ENCODE results near the gene GDPD2.
A peak's percentile ranks its signal among the peaks of the same experiment; 100 is the strongest.
"Not testable (repeated sequence)": the region's sequence is repeated elsewhere in the genome, so short reads cannot be mapped to it uniquely, and the experiment has no call there.

Gene GDPD2, protein sequence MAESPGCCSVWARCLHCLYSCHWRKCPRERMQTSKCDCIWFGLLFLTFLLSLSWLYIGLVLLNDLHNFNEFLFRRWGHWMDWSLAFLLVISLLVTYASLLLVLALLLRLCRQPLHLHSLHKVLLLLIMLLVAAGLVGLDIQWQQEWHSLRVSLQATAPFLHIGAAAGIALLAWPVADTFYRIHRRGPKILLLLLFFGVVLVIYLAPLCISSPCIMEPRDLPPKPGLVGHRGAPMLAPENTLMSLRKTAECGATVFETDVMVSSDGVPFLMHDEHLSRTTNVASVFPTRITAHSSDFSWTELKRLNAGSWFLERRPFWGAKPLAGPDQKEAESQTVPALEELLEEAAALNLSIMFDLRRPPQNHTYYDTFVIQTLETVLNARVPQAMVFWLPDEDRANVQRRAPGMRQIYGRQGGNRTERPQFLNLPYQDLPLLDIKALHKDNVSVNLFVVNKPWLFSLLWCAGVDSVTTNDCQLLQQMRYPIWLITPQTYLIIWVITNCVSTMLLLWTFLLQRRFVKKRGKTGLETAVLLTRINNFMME

DNA sequence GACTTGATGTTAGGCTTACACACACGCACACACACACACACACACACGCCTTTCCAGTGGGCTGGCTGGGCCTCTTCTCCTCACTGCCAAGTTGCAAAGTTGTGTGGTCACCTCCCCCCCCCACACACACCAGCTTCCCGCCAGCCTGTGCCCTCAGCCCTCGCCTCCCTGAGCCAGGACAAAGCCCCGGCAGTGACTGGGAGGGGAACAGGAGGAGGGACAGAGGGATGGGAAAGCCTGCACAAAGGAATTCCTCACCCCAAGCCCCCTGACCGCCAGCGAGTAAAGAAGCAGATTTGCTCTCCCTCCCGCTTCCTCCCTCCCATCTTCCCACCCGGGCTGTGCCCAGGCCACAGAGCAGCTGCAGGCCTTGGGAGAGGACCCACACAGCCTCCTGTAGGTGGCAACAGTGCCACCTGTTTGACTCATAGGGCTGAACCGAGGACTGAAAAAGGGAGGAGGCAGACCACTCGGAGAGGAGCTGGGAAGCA, at the start of gene GDPD2:
TSS of gene GDPD2 (plus strand) at position 464 of the 491 bp plus-strand sequence. CDS start 1,671 bp downstream, outside the sequence.
- TF ChIP-seq, protein P1, sequence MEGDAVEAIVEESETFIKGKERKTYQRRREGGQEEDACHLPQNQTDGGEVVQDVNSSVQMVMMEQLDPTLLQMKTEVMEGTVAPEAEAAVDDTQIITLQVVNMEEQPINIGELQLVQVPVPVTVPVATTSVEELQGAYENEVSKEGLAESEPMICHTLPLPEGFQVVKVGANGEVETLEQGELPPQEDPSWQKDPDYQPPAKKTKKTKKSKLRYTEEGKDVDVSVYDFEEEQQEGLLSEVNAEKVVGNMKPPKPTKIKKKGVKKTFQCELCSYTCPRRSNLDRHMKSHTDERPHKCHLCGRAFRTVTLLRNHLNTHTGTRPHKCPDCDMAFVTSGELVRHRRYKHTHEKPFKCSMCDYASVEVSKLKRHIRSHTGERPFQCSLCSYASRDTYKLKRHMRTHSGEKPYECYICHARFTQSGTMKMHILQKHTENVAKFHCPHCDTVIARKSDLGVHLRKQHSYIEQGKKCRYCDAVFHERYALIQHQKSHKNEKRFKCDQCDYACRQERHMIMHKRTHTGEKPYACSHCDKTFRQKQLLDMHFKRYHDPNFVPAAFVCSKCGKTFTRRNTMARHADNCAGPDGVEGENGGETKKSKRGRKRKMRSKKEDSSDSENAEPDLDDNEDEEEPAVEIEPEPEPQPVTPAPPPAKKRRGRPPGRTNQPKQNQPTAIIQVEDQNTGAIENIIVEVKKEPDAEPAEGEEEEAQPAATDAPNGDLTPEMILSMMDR (IDR thresholded peaks at IDR 0.05; ENCODE audit: low read depth, low read length, missing control alignments), result peak; percentile 26
- in situ Hi-C loops (cut with HindIII; ENCODE audit: low pct_ligation_motif_present, low sequenced_read_pairs), result no loop called here
- no peak within 1 kb of the TSS for H3K27ac ChIP-seq
- DNase-seq, result no peak
- H3K4me3 ChIP-seq (ENCODE audit: low read depth, low read length), result no peak within 1 kb of the TSS
- H3K27me3 ChIP-seq (replicated peaks), result no peaks in the 10 kb centered on the region
- no peaks in the 10 kb centered on the region for H3K36me3 ChIP-seq (replicated peaks)

DNA sequence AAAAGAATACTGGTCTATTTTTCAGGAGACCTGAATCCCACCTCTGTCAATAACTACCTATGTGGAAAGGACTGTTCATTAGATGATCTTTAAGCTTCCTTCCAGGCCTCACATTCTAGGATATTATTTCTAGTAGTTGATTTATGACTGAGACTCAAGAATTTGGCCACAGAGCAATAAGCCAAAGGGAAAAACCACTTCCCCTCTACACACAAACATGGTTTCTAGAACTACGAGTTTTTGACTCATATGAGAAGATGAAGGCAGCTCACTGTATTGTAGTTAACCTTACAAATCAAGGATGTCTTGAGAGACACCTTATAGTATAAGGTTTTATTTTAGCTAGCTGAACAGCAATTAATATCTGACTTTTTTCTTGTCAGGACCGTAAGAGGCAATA, 36.9 kb upstream of the GDPD2 start:
- no peak overlapping the region for H3K27ac ChIP-seq
- no peak for DNase-seq
- TF ChIP-seq, protein P1 (IDR thresholded peaks at IDR 0.05; ENCODE audit: low read depth, low read length, missing control alignments), result no peak
- in situ Hi-C loops (cut with HindIII; ENCODE audit: low pct_ligation_motif_present, low sequenced_read_pairs), result no loop called here
- H3K36me3 ChIP-seq (replicated peaks), result no peaks in the 10 kb centered on the region
- H3K4me3 ChIP-seq (ENCODE audit: low read depth, low read length), result no peak overlapping the region
- no peaks in the 10 kb centered on the region for H3K27me3 ChIP-seq (replicated peaks)

DNA sequence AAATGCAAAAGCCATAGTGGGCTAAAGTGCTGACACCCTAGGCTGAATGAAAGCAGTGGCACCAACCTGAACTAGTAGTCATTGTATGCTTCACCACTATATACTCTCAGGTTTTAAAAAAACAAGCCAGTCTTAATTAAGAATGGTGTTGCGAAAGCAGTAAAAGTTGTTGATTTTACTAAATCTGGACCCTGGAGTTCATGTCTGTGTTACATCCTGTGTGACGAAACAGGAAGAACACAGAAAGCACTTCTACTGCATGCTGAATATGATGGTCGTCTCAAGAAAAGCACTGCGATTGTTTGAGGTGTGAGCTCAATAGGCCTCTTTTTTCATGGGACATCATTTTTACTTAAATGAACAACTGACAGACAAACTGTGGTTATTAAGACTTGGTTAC, 24.2 kb upstream of the GDPD2 start:
- peak; percentile 3 for DNase-seq
- in situ Hi-C loops (cut with HindIII; ENCODE audit: low pct_ligation_motif_present, low sequenced_read_pairs), result no loop called here
- H3K27me3 ChIP-seq (replicated peaks), result no peaks in the 10 kb centered on the region
- no peak overlapping the region for H3K27ac ChIP-seq
- H3K36me3 ChIP-seq (replicated peaks), result no peaks in the 10 kb centered on the region
- no peak overlapping the region for H3K4me3 ChIP-seq (ENCODE audit: low read depth, low read length)
- TF ChIP-seq, protein P1 (IDR thresholded peaks at IDR 0.05; ENCODE audit: low read depth, low read length, missing control alignments), result no peak

DNA sequence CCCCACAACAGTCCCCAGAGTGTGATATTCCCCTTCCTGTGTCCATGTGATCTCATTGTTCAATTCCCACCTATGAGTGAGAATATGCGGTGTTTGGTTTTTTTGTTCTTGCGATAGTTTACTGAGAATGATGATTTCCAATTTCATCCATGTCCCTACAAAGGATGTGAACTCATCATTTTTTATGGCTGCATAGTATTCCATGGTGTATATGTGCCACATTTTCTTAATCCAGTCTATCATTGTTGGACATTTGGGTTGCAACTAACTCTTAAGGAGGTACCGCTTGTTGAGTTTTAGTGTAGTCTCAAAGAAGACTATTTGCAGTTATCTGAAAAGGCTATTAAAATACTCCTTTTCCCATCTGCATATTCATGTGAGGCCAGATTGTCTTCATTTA, 22.9 kb upstream of the GDPD2 start:
- in situ Hi-C loops (cut with HindIII; ENCODE audit: low pct_ligation_motif_present, low sequenced_read_pairs); H3K27me3 ChIP-seq (replicated peaks); H3K27ac ChIP-seq; H3K4me3 ChIP-seq (ENCODE audit: low read depth, low read length); DNase-seq; H3K36me3 ChIP-seq (replicated peaks): not testable (repeated sequence)

DNA sequence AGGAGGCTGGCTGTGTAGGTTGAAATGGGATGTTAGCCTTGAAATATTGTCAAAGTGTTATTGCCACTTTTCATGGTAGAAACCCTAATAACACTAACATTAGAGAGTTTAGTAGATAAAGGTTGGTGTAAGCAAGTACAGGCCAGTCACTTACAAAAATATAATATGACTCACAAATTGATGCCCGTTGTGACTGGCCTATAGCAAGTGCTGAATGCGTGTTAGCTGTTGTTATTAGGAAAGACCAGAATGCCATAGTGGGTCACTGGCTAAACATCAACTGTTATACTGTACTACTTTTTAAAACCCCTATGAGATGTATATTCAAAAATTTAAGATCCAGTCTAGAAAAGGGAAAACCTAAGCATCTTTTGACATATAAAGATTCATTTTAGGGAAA, 20.4 kb upstream of the GDPD2 start:
- Histone ChIP-seq H3K36me3 (replicated peaks) (no peaks in the 10 kb centered on the region), H3K4me3 (ENCODE audit: low read depth, low read length) (no peak overlapping the region), H3K27me3 (replicated peaks) (no peaks in the 10 kb centered on the region), H3K27ac (no peak overlapping the region)
- in situ Hi-C loops (cut with HindIII; ENCODE audit: low pct_ligation_motif_present, low sequenced_read_pairs), result no loop called here
- DNase-seq, result no peak
- TF ChIP-seq, protein P1 (IDR thresholded peaks at IDR 0.05; ENCODE audit: low read depth, low read length, missing control alignments), result no peak

DNA sequence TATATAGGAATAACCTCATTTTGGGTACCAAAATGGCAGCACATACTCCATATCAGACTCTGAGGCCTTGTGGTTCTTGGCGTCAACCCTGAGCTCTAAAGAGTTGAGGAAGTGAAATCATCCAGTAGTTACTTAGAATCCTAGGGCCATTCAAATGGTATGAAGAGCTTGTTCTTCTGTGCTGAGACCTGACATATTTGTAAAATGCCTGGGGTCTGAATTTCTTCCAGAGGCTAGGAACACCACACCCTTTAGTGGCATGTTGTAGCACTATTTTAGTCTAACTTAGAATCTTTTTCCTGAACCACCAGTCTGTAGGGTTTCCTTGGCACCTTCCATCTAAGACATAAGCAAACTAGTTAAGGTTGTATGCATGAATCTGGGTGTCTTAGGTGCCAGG, 18.1 kb upstream of the GDPD2 start:
- Histone ChIP-seq H3K36me3 (replicated peaks) (no peaks in the 10 kb centered on the region), H3K4me3 (ENCODE audit: low read depth, low read length) (no peak overlapping the region), H3K27me3 (replicated peaks) (no peaks in the 10 kb centered on the region), H3K27ac (no peak overlapping the region)
- TF ChIP-seq, protein P1 (IDR thresholded peaks at IDR 0.05; ENCODE audit: low read depth, low read length, missing control alignments), result no peak
- DNase-seq, result no peak
- in situ Hi-C loops (cut with HindIII; ENCODE audit: low pct_ligation_motif_present, low sequenced_read_pairs), result no loop called here

Data from brain microvascular endothelial cell (primary cell).